Mesothelial cell of epicardium (in vitro differentiated cells): ENCODE data around the gene ZNF12. TPM values are rescaled to one million over a fixed set of nuclear protein-coding genes. Genes with fewer than 3 reads are reported as not detected.
A peak's percentile ranks its signal among the peaks of the same experiment; 100 is the strongest.
"Not testable (repeated sequence)": the region's sequence is repeated elsewhere in the genome, so short reads cannot be mapped to it uniquely, and the experiment has no call there.

Experiments used
- DNase-seq, 2 experiments: peaks; one replicate each; pipeline ENCODE4 v3.0.0; 2021; ENCODE audit warnings: low spot score in 2 of 2; ENCODE audit not compliant: unreplicated experiment in 2 of 2
- H3K27ac Mint-ChIP-seq: 2 replicates; pipeline ENCODE4 v1.8.0; 2021; ENCODE audit warnings: mixed read lengths
- H3K27me3 Mint-ChIP-seq: 2 replicates; pipeline ENCODE4 v1.8.0; 2021; ENCODE audit warnings: low read depth, mixed read lengths
- H3K36me3 Mint-ChIP-seq: 2 replicates; pipeline ENCODE4 v1.8.0; 2021; ENCODE audit warnings: mixed read lengths
- H3K4me1 Mint-ChIP-seq: 2 replicates; pipeline ENCODE4 v1.8.0; 2021; ENCODE audit warnings: mixed read lengths
- H3K4me3 Mint-ChIP-seq: 2 replicates; pipeline ENCODE4 v1.8.0; 2021; ENCODE audit warnings: mild to moderate bottlenecking, moderate library complexity, mixed read lengths
- H3K9me3 Mint-ChIP-seq: 2 replicates; pipeline ENCODE4 v1.8.0; 2021; ENCODE audit warnings: mixed read lengths
- CTCF ChIP-seq: fragments of 200-600 bp; sonication (generic); IDR thresholded peaks from one replicate; pipeline ENCODE4 v1.5.0; 2021; ENCODE audit warnings: antibody characterized with exemption; ENCODE audit not compliant: unreplicated experiment
- total RNA-seq: library from RNA; stranded (reverse); gene quantifications from 3 replicates; pipeline ENCODE4 v1.2.1, GENCODE V29; 2021

ZNF12 gene
- total RNA-seq, 1 donor from 2014 or later = 32.2 TPM

GRCh38 chr7:6691609-6692106 is 15.1 kb downstream of the ZNF12 start:
- peaks cover 65% of the 10 kb centered on the region for H3K9me3 Mint-ChIP-seq
- no peak overlapping the region for H3K4me3 Mint-ChIP-seq
- TF ChIP-seq CTCF = no peak
- no peaks in the 10 kb centered on the region for H3K36me3 Mint-ChIP-seq
- H3K4me1 Mint-ChIP-seq = no peaks in the 10 kb centered on the region
- H3K27ac Mint-ChIP-seq = peak overlapping the region; percentile 47
- DNase-seq = no peak
- H3K27me3 Mint-ChIP-seq = no peaks in the 10 kb centered on the region

- H3K27me3 Mint-ChIP-seq = no peaks in the 10 kb centered on the region
- H3K27ac Mint-ChIP-seq = no peak overlapping the region
- no peaks in the 10 kb centered on the region for H3K4me1 Mint-ChIP-seq
- DNase-seq = no peak
- H3K9me3 Mint-ChIP-seq = peaks cover 70% of the 10 kb centered on the region
- H3K36me3 Mint-ChIP-seq = no peaks in the 10 kb centered on the region
- no peak overlapping the region for H3K4me3 Mint-ChIP-seq
- no peak for TF ChIP-seq CTCF
Measured at GRCh38 chr7:6691103-6691502, 15.6 kb downstream of the ZNF12 start.

- Mint-ChIP-seq H3K9me3 (peaks cover 66% of the 10 kb centered on the region), H3K27ac (no peak overlapping the region), H3K36me3 (peaks cover 50% of the 10 kb centered on the region), H3K27me3 (no peaks in the 10 kb centered on the region), H3K4me3 (no peak overlapping the region), H3K4me1 (no peaks in the 10 kb centered on the region)
- no peak for TF ChIP-seq CTCF
- DNase-seq = no peak
Measured at GRCh38 chr7:6680146-6680545, 26.6 kb downstream of the ZNF12 start.

GRCh38 chr7:6675807-6676405 is 30.8 kb downstream of the ZNF12 start:
- no peak overlapping the region for H3K27ac Mint-ChIP-seq
- peaks cover 66% of the 10 kb centered on the region for H3K9me3 Mint-ChIP-seq
- H3K27me3 Mint-ChIP-seq = no peaks in the 10 kb centered on the region
- TF ChIP-seq CTCF = no peak
- no peaks in the 10 kb centered on the region for H3K4me1 Mint-ChIP-seq
- H3K36me3 Mint-ChIP-seq = peaks cover 42% of the 10 kb centered on the region
- H3K4me3 Mint-ChIP-seq = no peak overlapping the region
- DNase-seq = no peak

- H3K27me3 Mint-ChIP-seq, DNase-seq, H3K4me1 Mint-ChIP-seq, H3K27ac Mint-ChIP-seq, H3K4me3 Mint-ChIP-seq: not testable (repeated sequence)
- Mint-ChIP-seq H3K9me3 (peaks cover 60% of the 10 kb centered on the region), H3K36me3 (peaks cover 51% of the 10 kb centered on the region)
Measured at GRCh38 chr7:6670851-6671250, 35.9 kb downstream of the ZNF12 start.

GRCh38 chr7:6658618-6659345 is 48.0 kb downstream of the ZNF12 start:
- Mint-ChIP-seq H3K36me3 (peaks cover 11% of the 10 kb centered on the region), H3K27ac (no peak overlapping the region), H3K4me3 (no peak overlapping the region), H3K4me1 (no peaks in the 10 kb centered on the region), H3K9me3 (peaks cover 3% of the 10 kb centered on the region), H3K27me3 (peaks cover 9% of the 10 kb centered on the region)
- DNase-seq = no peak
- TF ChIP-seq CTCF = no peak
